Kasumi-1 (cell line): ENCODE measurements around the gene BRD8.
A peak's percentile ranks its signal among the peaks of the same experiment; 100 is the strongest.
"Not testable (repeated sequence)": the region's sequence is repeated elsewhere in the genome, so short reads cannot be mapped to it uniquely, and the experiment has no call there.

ENCODE experiments used
- DNase-seq, 2 experiments: peaks; one replicate each; lab custom pipeline; 2025; lab: John Stamatoyannopoulos, UW

Gene BRD8

GRCh38 chr5:138163721-138164120, 14.7 kb downstream of the BRD8 start:
- DNase-seq, result no peak

- no peak for DNase-seq
Measured at GRCh38 chr5:138160706-138161105, 17.7 kb downstream of the BRD8 start.

GRCh38 chr5:138159666-138160065, 18.8 kb downstream of the BRD8 start:
- DNase-seq, result no peak

- no peak for DNase-seq
Measured at GRCh38 chr5:138157626-138158025, 20.8 kb downstream of the BRD8 start.

GRCh38 chr5:138155977-138156376, 22.5 kb downstream of the BRD8 start:
- not testable (repeated sequence) for DNase-seq

GRCh38 chr5:138149530-138149929, 28.9 kb downstream of the BRD8 start:
- peak in 1 of 2 experiments; percentile 19 for DNase-seq

GRCh38 chr5:138148811-138149210, 29.6 kb downstream of the BRD8 start:
- peak; percentile 32 to 55 for DNase-seq

- not testable (repeated sequence) for DNase-seq
Measured at GRCh38 chr5:138143578-138143977, 34.9 kb downstream of the BRD8 start.

- no peak for DNase-seq
Measured at GRCh38 chr5:138141734-138142133, 36.7 kb downstream of the BRD8 start.

- no peak for DNase-seq
Measured at GRCh38 chr5:138140268-138140667, 38.2 kb downstream of the BRD8 start.

- DNase-seq, result peak; percentile 28 to 44
Measured at GRCh38 chr5:138139781-138140090, 38.7 kb downstream of the BRD8 start.

- DNase-seq, result no peak
Measured at GRCh38 chr5:138138949-138139780, 39.3 kb downstream of the BRD8 start, which contains the start of gene NME5. Gene NME5, minus strand, starts transcription at chr5:138139428. Its CDS starts 648 bp downstream, at chr5:138138780.

- DNase-seq, result no peak
Measured at GRCh38 chr5:138132543-138132942, 45.9 kb downstream of the BRD8 start.

- DNase-seq, result no peak
Measured at GRCh38 chr5:138129347-138129746, 49.1 kb downstream of the BRD8 start.

GRCh38 chr5:138128334-138128733, 50.1 kb downstream of the BRD8 start:
- no peak for DNase-seq

GRCh38 chr5:138115254-138115653, 63.2 kb downstream of the BRD8 start:
- no peak for DNase-seq

GRCh38 chr5:138111937-138112336, 66.5 kb downstream of the BRD8 start:
- no peak for DNase-seq

GRCh38 chr5:138111181-138111580, 67.2 kb downstream of the BRD8 start:
- DNase-seq, result no peak

- DNase-seq, result no peak
Measured at GRCh38 chr5:138110266-138110963, 68.0 kb downstream of the BRD8 start.

- no peak for DNase-seq
Measured at GRCh38 chr5:138109463-138110265, 68.8 kb downstream of the BRD8 start.

- no peak for DNase-seq
Measured at GRCh38 chr5:138107213-138107612, 71.2 kb downstream of the BRD8 start.

- no peak for DNase-seq
Measured at GRCh38 chr5:138105709-138106108, 72.7 kb downstream of the BRD8 start.

GRCh38 chr5:138103319-138103637, 75.2 kb downstream of the BRD8 start:
- DNase-seq, result no peak
